RCC 7860 (cell line): ENCODE measurements around the gene CCNF.
"Not testable (repeated sequence)": the region's sequence is repeated elsewhere in the genome, so short reads cannot be mapped to it uniquely, and the experiment has no call there.

ENCODE experiments used
- DNase-seq: peaks from one replicate; pipeline ENCODE4 v3.0.0-alpha.2; 2015; ENCODE audit warnings: low spot score
- FAIRE-seq: peaks from 2 replicates; lab custom pipeline; 2012; peaks lifted over from hg19 to GRCh38; lab: Jason Lieb, UNC

The CCNF gene

GRCh38 chr16:2429034-2429770 lies at the start of gene CCNF:
CCNF (plus strand) TSS chr16:2429447; CDS start chr16:2429482, 35 bp downstream.
- DNase-seq = peak; percentile 83
- no peak for FAIRE-seq

GRCh38 chr16:2383501-2383900 lies 45.7 kb upstream of the CCNF start:
- FAIRE-seq = no peak
- DNase-seq = no peak

- FAIRE-seq (no peak), DNase-seq (no peak)
Observed at GRCh38 chr16:2384426-2384825, 44.8 kb upstream of the CCNF start.

- no peak for FAIRE-seq
Observed at GRCh38 chr16:2385190-2385836, 43.9 kb upstream of the CCNF start.

GRCh38 chr16:2385982-2386381 lies 43.3 kb upstream of the CCNF start:
- not testable (repeated sequence) for DNase-seq, FAIRE-seq

More at GRCh38 chr16:2385190-2385836, 43.9 kb upstream of the CCNF start:
- DNase-seq = no peak

- FAIRE-seq (no peak), DNase-seq (no peak)
Observed at GRCh38 chr16:2386990-2387389, 42.3 kb upstream of the CCNF start.

- DNase-seq (no peak), FAIRE-seq (no peak)
Observed at GRCh38 chr16:2388139-2388874, 40.9 kb upstream of the CCNF start.

- no peak for FAIRE-seq
- peak; percentile 18 for DNase-seq
Observed at GRCh38 chr16:2388875-2389433, 40.3 kb upstream of the CCNF start.

GRCh38 chr16:2392025-2392424 lies 37.2 kb upstream of the CCNF start:
- DNase-seq (no peak), FAIRE-seq (no peak)

GRCh38 chr16:2398520-2398919 lies 30.7 kb upstream of the CCNF start:
- DNase-seq (no peak), FAIRE-seq (no peak)

- no peak for FAIRE-seq
- DNase-seq = no peak
Observed at GRCh38 chr16:2404099-2404498, 25.1 kb upstream of the CCNF start.

- FAIRE-seq = no peak
- no peak for DNase-seq
Observed at GRCh38 chr16:2415085-2415484, 14.2 kb upstream of the CCNF start.

- no peak for FAIRE-seq
- no peak for DNase-seq
Observed at GRCh38 chr16:2420035-2420434, 9.2 kb upstream of the CCNF start.

GRCh38 chr16:2422123-2422867 lies 7.0 kb upstream of the CCNF start:
- no peak for FAIRE-seq
- no peak for DNase-seq

GRCh38 chr16:2424061-2425007 lies 4.9 kb upstream of the CCNF start:
- DNase-seq (no peak), FAIRE-seq (no peak)

- FAIRE-seq = no peak
- DNase-seq = no peak
Observed at GRCh38 chr16:2425008-2425518, 4.2 kb upstream of the CCNF start.

GRCh38 chr16:2425825-2426430 lies 3.3 kb upstream of the CCNF start:
- no peak for DNase-seq
- no peak for FAIRE-seq

GRCh38 chr16:2426941-2427361 lies 2.3 kb upstream of the CCNF start:
- FAIRE-seq = no peak
- no peak for DNase-seq

GRCh38 chr16:2427526-2427925 lies 1.7 kb upstream of the CCNF start:
- FAIRE-seq = no peak
- no peak for DNase-seq
